ENCODE measurements around the gene CLSTN3. TPM values are rescaled to one million over a fixed set of nuclear protein-coding genes. Genes with fewer than 3 reads are reported as not detected.

The CLSTN3 gene
- total and polyA plus RNA-seq, 2 of the 8 experiments (the other 6 are each of a cell fraction or from before 2014, with no cell fraction given): 20.4 to 26.3 TPM

DNA sequence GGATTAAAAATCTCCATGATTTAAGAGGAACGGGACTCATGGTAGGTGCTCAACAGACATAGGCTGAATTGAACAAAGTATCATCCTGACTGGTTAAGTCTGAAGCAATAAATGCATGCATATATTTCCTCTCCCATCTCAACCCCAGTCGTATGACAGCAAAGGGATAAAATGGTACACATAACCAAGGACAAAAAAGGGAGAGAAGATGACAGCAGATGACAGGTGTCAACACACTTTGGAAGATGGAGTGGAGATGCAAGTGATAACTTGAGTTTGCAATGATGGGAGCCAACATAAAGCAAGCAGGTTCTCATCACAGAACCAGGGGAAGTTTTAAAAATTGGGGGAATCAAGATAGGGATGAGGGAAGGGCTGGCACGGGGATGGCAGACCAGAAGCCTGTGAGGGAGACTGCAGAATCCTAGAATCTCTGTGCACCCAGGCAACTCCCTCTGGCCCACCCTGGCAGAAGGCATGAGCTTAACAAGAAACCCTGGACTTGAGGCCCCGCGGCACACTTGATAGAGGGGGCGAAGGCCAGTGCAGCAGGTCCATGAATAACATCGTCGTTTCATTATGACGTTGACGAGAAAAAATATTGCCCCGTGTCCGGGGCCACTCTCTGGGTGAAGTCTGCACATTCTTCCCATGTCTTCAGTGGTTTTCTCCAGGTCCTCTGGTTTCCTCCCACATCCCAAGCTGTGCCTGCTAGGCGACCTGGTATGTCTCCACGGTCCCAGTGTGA, 26.2 kb upstream of the CLSTN3 start:
- Histone ChIP-seq H3K56ac (replicated peaks; ENCODE audit: insufficient read length, low read depth, low read length) (no peak overlapping the region), H4K5ac (ENCODE audit: insufficient read length, low read depth, low read length) (no peak overlapping the region), H2BK20ac (ENCODE audit: low read length) (no peak overlapping the region), H4K20me1 (replicated peaks in 1 of 2; ENCODE audit: control insufficient read depth in 1 of 2, insufficient read depth in 2 of 2, low read length in 2 of 2) (peaks cover 0 to 4% of the 10 kb centered on the region in 2 experiments), H3K4me1 (replicated peaks in 1 of 4; ENCODE audit: control insufficient read depth in 3 of 4, insufficient read depth in 4 of 4, low read length in 3 of 4) (peaks cover 0 to 2% (median under 1%) of the 10 kb centered on the region in 4 experiments; a peak in 1 of 7 replicates), H3K23ac (ENCODE audit: insufficient read length) (no peak overlapping the region), H3K4ac (replicated peaks; ENCODE audit: insufficient read length, low read depth, low read length) (no peak overlapping the region), H2BK120ac (replicated peaks; ENCODE audit: low read depth, low read length) (no peak overlapping the region), H2AFZ (ENCODE audit: low read length) (no peak overlapping the region), H3K14ac (ENCODE audit: insufficient read length) (no peak overlapping the region), H2BK12ac (ENCODE audit: low read depth, low read length) (no peak overlapping the region), H2AK5ac (ENCODE audit: low read depth, low read length) (no peak overlapping the region), H4K91ac (replicated peaks; ENCODE audit: insufficient read length, low read length) (no peak overlapping the region), H3K9ac (replicated peaks in 1 of 4; ENCODE audit: extremely low read depth in 1 of 4, low read depth in 3 of 4, low read length in 3 of 4) (no peak overlapping the region), H3K9me3 (ENCODE audit: insufficient read depth in 2 of 2, low read depth in 1 of 2, low read length in 1 of 2) (peaks cover 0 to 3% of the 10 kb centered on the region in 2 experiments; a peak in 2 of 4 replicates), H3K36me3 (ENCODE audit: control insufficient read depth in 2 of 4, insufficient read depth in 4 of 4, low read length in 3 of 4) (peaks cover 0 to 7% (median 2%) of the 10 kb centered on the region in 4 experiments; a peak in 4 of 8 replicates), H3K27ac (ENCODE audit: low read depth, low read length) (no peak overlapping the region), H3K79me2 (ENCODE audit: control insufficient read depth in 1 of 2, insufficient read depth in 2 of 2, low read length in 2 of 2) (no peaks in the 10 kb centered on the region), H2BK15ac (ENCODE audit: low read length) (no peak overlapping the region), H3K18ac (ENCODE audit: extremely low read depth, low read length) (no peak overlapping the region), H3K79me1 (ENCODE audit: low read depth, low read length) (peaks cover 2% of the 10 kb centered on the region; the same call in 1 of the 2 replicates), H4K8ac (ENCODE audit: extremely low read depth, insufficient read depth, low read length) (no peak overlapping the region), H3K4me2 (ENCODE audit: insufficient read depth in 1 of 2, low read depth in 2 of 2, low read length in 2 of 2) (no peak overlapping the region), H2BK5ac (ENCODE audit: low read depth, low read length) (no peak overlapping the region), H3K27me3 (replicated peaks in 1 of 4; ENCODE audit: control insufficient read depth in 3 of 4, extremely low read depth in 1 of 4, insufficient read depth in 3 of 4, low read length in 3 of 4) (no peaks in the 10 kb centered on the region), H3K4me3 (ENCODE audit: extremely low read depth in 1 of 4, insufficient read depth in 2 of 4, low read depth in 3 of 4, low read length in 4 of 4) (no peak overlapping the region), H3K23me2 (ENCODE audit: low read depth, low read length) (peaks cover 4% of the 10 kb centered on the region)
- ChIA-PET CTCF (ENCODE audit: partially characterized antibody) (interaction anchor here (0.6 to 1.7 kb wide), 7 partner anchors 9 to 180 kb away, joined by 3 to 7 read pairs (median 3); no protein-coding TSS in a partner anchor), POLR2A (ENCODE audit: partially characterized antibody) (interaction anchor here (0.6 to 2.7 kb wide), 4 partner anchors 8 to 45 kb away, joined by 3 to 13 read pairs (median 5); partner anchors contain the start of gene C1R)
- no peak for FAIRE-seq
- DNase-seq (ENCODE audit: low read depth in 1 of 2, low spot score in 2 of 2): no peak
- 84% methylated on average over 14 of the region's 14 CpGs; no CpG with 5 or more reads in 1 of the 2 experiments for WGBS, 2 experiments (ENCODE audit: extremely low coverage in 1 of 2, insufficient coverage in 1 of 2, insufficient read length in 1 of 2, insufficient replicate concordance in 2 of 2, low coverage in 1 of 2, low lambda C conversion rate in 2 of 2, missing lambda C conversion rate in 1 of 2)
